Measurements from ENCODE around the gene DMPK.

GRCh38 chr19:45821570-45821969, 39.3 kb upstream of the DMPK start:
- TF ChIP-seq EZH2 (IDR thresholded peaks at IDR 0.05; ENCODE audit: low read length, unreplicated experiment) (no peak), CTCF (conservative IDR thresholded peaks at IDR 0.05; ENCODE audit: low read depth, low read length) (no peak)

Measured in PC-3 (cell line).